GM18861 (cell line): ENCODE measurements around the gene FKBP7.
A peak's percentile ranks its signal among the peaks of the same experiment; 100 is the strongest.
"Not testable (repeated sequence)": the region's sequence is repeated elsewhere in the genome, so short reads cannot be mapped to it uniquely, and the experiment has no call there.

Experiments
- ATAC-seq: cut with Tn5 transposase; IDR thresholded peaks from one replicate; pipeline ENCODE4 v1.9.1; 2021; ENCODE audit not compliant: unreplicated experiment

The FKBP7 gene

DNA sequence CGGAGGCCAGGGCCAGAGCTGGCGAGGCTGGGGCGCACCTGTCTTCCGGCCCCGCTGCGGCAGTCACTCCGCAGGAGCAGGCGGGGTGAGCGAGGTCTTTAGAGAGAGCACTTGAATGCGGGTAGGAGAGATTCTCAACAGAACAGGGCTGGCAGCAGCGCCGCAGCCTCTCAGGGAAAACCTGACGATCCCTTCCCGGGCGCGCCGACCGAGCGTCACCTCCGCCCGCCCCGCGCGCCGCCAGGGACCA, 28.0 kb downstream of the FKBP7 start:
- ATAC-seq: peak; percentile 41

DNA sequence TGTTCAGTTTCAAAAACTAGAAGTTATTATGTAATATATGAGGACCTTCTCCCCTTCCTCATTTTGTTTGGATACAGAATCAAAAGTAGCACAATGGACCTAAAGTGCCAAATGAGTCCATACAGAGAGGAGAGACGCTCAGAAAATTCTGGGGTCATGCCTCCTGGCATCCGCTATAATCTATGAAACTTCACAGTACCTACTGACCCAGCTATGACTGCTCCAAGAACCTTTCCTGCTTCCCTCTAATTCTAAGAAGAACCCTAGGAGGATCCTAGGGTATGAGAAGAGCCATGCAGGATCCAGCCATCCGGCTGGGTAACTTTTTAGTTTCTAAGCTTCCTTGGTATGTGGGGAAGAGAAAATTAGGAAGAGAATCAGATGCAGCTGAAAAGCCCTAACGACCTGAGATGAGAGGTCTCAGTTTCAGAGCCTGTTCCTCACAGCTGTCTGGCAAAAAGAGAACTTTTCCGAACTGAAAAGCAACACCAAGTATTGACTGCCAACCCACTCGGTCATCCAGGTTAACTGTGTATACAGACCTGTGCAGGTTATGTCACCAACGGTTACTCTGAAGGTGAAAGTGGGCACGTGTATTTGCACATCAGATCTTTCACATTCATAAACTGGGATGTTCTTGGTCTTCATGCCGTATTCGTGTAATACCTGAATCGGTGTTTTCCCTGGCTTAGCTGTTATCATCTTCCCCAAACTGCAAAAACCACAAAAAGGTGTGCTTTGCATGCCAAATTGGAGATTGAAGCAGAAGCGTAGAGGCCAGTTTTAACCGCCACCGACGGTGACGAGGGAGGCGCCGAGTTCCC, 28.5 kb downstream of the FKBP7 start:
- ATAC-seq: no peak

- no peak for ATAC-seq
Observed at GRCh38 chr2:178448968-178449661, 29.3 kb downstream of the FKBP7 start.

DNA sequence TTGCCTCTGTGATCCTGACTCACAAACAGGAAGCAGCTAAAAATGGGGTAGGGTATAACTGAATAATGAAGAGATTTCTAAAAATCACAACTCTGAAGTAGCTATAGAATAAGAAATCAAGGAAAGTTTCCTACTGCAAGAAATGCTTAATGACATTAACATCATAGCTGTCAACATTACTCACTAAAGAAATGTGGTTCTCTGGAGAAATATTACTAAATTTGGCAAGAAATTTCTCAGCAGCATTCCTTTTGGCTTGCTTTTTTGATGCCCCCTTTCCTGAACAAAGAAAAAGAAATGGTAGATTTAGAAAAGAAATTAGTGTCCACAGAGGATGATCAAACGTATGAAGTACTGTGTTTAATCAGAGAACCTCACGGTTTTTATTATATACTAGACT, 37.0 kb downstream of the FKBP7 start:
- ATAC-seq: no peak

DNA sequence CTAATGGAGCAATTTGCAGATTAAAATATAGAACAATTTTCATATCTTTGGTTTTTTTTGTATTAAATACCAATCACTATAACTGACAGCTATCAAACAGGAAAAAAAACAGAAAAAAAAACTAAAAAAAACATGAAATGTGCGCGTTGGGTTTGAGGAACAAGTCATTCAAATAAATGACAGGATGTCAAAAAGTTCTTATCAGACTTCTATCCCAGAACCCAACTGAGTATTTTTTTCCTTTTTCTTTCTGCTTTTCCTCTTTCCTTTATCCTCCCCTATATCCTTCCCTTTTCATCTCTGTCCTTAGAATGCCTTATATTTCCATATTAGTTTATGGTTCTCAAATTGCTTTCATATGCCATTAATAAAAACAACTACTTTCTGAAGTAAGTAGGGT, 41.7 kb downstream of the FKBP7 start:
- no peak for ATAC-seq

- ATAC-seq: no peak
Observed at GRCh38 chr2:178429336-178429735, 49.1 kb downstream of the FKBP7 start.

GRCh38 chr2:178428396-178428806, 50.0 kb downstream of the FKBP7 start:
- ATAC-seq: no peak

- ATAC-seq: no peak
Observed at GRCh38 chr2:178427458-178427857, 50.9 kb downstream of the FKBP7 start.

GRCh38 chr2:178426388-178426787, 52.0 kb downstream of the FKBP7 start:
- ATAC-seq: no peak

DNA sequence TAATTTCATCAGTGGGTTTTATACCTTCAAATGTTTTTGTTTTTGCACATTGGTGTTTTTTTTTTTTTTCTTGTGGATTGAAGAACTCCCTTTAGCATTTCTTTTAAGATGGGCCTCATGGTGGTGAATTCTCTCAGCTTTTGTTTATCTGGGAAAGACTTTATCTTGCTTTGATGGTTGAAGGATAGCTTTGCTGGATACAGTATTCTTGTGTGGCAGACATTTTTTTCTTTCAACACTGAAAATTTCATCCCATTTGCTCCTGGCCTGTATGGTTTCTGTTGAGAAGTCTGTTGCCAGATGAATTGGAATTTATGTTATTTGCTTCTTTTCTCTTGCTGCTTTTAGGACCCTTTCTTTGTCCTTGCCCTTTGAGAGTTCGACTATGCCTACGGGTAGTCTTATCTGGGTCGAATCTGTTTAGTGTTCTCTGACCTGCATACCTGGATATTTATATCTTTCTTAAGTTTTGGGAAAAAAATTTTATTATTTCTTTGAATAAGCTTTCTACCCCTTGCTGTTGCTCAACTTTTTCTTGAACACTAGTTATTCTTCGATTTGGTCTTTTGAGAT, 53.1 kb downstream of the FKBP7 start:
- ATAC-seq: no peak

DNA sequence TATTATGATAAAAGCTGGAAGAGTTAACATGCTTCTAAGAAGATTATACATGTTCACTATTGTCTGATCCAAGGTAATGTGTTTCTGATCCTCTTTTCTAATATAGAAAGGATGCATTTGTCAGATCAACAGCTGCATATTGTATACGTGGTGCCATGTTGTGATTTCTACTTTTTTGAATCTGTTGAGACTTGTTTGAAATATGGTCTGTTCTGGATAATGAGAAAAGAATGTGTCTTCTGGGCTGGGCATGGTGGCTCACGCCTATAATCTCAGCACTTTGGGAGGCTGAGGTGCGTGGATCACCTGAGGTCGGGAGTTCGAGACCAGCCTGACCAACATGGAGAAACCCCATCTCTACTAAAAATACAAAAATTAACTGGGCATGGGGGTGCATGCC, 54.7 kb downstream of the FKBP7 start:
- ATAC-seq: not testable (repeated sequence)

DNA sequence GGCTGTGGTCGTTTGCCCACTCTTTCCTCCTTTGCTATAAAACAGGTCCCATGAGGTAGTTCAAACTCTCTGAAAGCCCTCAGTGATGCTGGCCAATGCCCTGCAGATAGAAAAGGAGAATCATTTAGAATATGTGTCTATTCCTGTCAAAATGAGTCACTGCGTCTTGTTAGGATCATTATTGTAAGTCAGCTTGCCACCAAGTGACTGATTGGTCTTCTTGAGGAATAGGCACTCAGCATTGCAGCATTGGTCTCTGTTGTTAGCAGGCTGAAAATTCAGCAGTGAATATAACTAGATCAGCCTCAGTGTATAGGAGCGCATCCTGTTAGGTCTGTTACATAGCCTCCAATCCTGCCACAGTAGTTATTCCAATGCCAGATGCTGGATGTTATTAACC, 56.3 kb downstream of the FKBP7 start:
- no peak for ATAC-seq

DNA sequence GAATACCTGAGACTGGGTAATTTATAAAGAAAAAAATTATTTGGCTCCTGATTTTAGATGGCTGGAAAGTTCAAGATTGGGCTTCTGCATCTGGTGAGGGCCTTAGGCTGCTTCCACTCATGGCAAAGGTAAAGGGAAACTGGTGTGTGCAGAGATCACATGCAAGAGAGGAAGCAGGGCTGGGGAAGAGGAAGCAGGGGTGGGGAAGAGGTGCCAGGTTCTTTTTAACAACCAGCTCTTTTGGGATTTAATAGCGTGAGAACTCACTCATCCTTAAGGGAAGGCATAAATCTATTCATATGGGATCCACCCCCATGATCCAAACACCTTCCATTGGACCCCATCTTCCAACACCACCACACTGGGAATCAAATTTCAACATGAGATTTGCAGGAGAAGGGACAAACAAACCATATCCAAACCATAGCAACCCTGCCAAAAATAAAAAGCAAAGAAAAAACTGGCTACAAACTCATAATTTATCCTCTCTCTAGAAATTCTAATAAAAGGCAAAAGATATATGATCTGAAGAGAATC, 57.9 kb downstream of the FKBP7 start:
- no peak for ATAC-seq

DNA sequence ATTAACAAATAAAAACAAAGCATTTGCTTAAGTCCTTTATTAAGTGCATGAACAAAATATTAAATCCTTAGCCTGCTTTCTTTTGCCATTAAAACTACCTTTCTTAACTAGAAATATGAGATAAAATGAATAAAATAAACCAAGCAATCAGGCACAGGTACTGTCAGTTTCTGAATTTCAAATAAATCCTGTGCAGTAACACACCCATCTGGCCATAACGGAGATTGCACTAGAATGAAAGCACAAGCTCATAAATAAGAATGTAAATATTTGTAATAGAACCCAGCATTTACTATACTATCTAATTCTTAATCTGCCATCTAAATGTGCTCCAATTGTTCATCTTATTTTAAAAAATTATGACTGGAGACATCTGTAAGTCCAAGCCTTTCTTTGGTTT, 59.3 kb downstream of the FKBP7 start:
- no peak for ATAC-seq

DNA sequence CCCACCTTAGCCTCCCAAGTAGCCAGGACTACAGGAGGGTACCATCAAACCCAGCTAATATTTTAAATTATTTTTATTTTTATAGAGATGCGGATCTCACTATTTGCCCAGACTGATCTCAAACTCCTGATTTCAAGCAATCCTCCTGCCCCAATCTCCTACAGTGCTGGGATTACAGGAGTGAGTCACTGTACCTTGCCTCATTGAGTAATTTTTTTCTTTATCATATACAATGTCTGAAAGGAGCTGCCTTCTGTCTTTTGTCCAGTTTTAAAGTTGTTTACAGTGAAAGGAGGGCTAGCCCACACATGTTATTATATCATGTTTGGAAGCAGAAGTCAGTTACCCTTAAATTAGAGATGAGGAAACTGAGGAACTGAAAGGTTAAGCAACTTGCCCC, 60.0 kb downstream of the FKBP7 start:
- no peak for ATAC-seq

- ATAC-seq: no peak
Observed at GRCh38 chr2:178417916-178418315, 60.5 kb downstream of the FKBP7 start.

- no peak for ATAC-seq
Observed at GRCh38 chr2:178415979-178416378, 62.4 kb downstream of the FKBP7 start.

DNA sequence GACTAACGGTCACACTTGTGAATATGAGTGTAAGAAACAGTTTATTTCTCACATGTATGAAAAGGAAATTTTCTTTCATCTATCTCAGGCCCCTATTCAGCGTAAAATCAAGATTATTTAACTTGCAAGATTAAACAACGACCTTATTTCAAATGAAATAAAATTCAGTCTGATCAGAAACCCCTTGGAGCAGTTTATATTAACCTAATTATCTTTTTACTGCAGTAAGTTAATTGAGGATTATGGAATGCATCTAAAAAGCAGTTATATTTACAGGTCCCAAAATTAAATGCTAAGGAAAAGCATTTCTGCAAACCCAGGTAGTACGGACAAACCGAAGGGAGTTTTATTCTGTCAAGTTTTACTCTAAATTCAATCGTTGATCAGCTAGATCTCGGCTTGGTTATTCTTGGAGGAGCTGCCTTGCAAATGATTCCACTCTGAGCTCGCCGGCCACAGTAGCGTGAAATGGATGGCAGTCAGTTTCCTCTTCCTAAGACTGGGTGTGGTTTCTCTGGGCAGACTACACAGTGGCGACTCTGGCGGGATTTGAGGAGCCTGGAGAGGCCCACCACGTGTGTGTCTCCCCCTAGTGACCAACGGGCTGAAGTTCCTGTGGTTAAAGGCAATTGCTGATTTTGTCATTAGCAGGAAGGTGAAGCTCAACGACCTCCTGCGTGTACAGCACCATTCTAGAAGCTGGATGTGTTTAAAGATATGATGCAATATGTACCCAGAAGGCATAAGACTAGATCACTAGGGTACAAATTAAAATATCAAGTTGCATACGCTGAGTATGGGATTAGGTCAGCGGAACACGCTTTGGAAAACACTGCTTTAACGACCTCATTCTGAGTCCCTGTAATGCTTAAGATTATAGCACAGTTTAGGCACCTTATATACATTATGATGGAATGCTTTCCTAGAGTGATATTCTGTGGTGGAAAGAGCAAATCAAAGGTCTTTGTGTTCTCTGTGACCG, 63.8 kb downstream of the FKBP7 start:
- ATAC-seq: peak; percentile 85
